Esophagus muscularis mucosa (tissue), 4 donors: Measurements from ENCODE around the gene NRCAM. TPM values are rescaled to one million over a fixed set of nuclear protein-coding genes. Genes with fewer than 3 reads are reported as not detected.

Source experiments
- DNase-seq: peaks from one replicate; pipeline ENCODE4 v3.0.0-alpha.2; 2017; ENCODE audit errors: extremely low spot score
- H3K27ac ChIP-seq, 4 donors: fragments of 200-600 bp; sonication (generic); replicated peaks in 1 of 4; 1 replicate in 3 of 4; 2 replicates in 1 of 4; pipeline ENCODE4 v1.5.1; 2016 to 2019; ENCODE audit warnings: mild to moderate bottlenecking in 1 of 4
- H3K27me3 ChIP-seq, 4 donors: fragments of 200-600 bp; sonication (generic); one replicate each; pipeline versions ENCODE4 v1.5.1 to v1.6.0; 2016 to 2019
- H3K36me3 ChIP-seq, 4 donors: fragments of 200-600 bp; sonication (generic); one replicate each; pipeline ENCODE4 v1.5.1; 2016 to 2019
- H3K4me1 ChIP-seq, 4 donors: fragments of 200-600 bp; sonication (generic); one replicate each; pipeline ENCODE4 v1.5.1; 2016 to 2019
- H3K4me3 ChIP-seq, 4 donors: fragments of 200-600 bp; sonication (generic); 1 replicate in 2 of 4; 2 replicates in 2 of 4; pipeline ENCODE4 v1.5.1; 2016 to 2019; ENCODE audit warnings: mild to moderate bottlenecking in 4 of 4, moderate library complexity in 1 of 4
- H3K9me3 ChIP-seq, 4 donors: fragments of 200-600 bp; sonication (generic); 1 replicate in 3 of 4; 2 replicates in 1 of 4; pipeline ENCODE4 v1.5.1; 2016 to 2019
- CTCF ChIP-seq, 3 experiments: fragments of 200-600 bp in 2 of 3; fragments of 450-650 bp in 1 of 3; sonication (generic) in 2 of 3; IDR thresholded peaks; one replicate each; pipeline ENCODE4 v1.5.1; 2017 to 2019; ENCODE audit warnings: antibody characterized with exemption in 3 of 3, mild to moderate bottlenecking in 2 of 3, moderate library complexity in 1 of 3
- EP300 ChIP-seq: sonication (generic); formaldehyde crosslinking; IDR thresholded peaks from one replicate; pipeline ENCODE4 v1.6.1; 2017; ENCODE audit warnings: antibody characterized with exemption
- POLR2A ChIP-seq: fragments of 450-650 bp; IDR thresholded peaks from one replicate; pipeline ENCODE4 v1.6.1; 2017; ENCODE audit warnings: antibody characterized with exemption, moderate library complexity, mild to moderate bottlenecking, low read depth
- POLR2AphosphoS5 ChIP-seq, 2 donors: sonication (generic); formaldehyde crosslinking; IDR thresholded peaks; one replicate each; pipeline ENCODE4 v1.6.1; 2017; ENCODE audit warnings: antibody characterized with exemption in 2 of 2
- WGBS: methylation state at CpG from one replicate; pipeline ENCODE4 v1.1.5; 2018; 5-methylcytosine and 5-hydroxymethylcytosine counted together
- intact Hi-C: fragments of 100-400 bp; cut with DNase I; formaldehyde crosslinking; loops from one replicate; pipeline ENCODE4 v1.15.1; 2023
- total RNA-seq, 4 donors: library from RNA; depleted of rRNA; stranded (reverse); fragments of >200 nt; gene quantifications; one replicate each; pipeline versions ENCODE4 v1.1.0 to v1.2.1, GENCODE V29; 2016

Gene NRCAM
- total RNA-seq, 4 donors from 2014 or later, result 2.9 to 5.2 (median 3.3) TPM

GRCh38 chr7:108423089-108423989, 32.9 kb downstream of the NRCAM start:
- Histone ChIP-seq H3K27me3 (no peaks in the 10 kb centered on the region), H3K4me1 (no peaks in the 10 kb centered on the region), H3K9me3 (no peaks in the 10 kb centered on the region), H3K27ac (no peak overlapping the region), H3K36me3 (no peaks in the 10 kb centered on the region), H3K4me3 (no peak overlapping the region)
- intact Hi-C loops, result no loop called here
- no peak for DNase-seq
- TF ChIP-seq POLR2AphosphoS5 (IDR thresholded peaks at IDR 0.05) (no peak), POLR2A (no peak)
- 83% methylated on average over 5 of the region's 5 CpGs for WGBS

DNA sequence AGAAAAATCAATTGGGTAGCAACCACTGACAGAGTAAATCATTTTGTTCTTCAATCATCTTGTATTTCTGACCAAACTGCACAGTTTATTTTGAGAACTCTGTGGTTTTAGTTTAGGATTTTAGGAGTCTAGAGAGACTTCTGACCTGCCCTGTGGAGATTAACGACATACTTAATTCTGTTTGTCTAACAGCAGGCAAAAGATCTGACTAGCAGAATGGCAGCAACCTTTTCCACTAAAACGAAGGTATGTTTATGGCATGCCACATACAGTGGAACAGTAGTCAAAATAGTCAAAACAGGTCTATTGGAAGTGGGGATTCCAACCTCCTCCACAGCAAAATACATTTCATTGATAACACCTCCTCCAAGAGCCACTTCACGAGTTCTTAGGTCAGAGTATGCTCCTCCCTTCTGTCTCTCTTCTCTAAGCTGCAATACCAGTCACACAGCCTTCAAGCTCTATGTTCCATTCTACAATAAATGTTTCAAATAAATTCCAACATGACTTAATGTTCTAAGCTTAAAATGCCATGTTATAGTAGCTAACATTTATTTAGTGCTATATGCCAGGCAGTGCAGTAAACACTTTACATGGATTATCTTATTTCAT, 34.4 kb downstream of the NRCAM start:
- DNase-seq, result no peak
- Histone ChIP-seq H3K4me1 (no peaks in the 10 kb centered on the region), H3K36me3 (no peaks in the 10 kb centered on the region), H3K27ac (no peak overlapping the region), H3K9me3 (no peaks in the 10 kb centered on the region), H3K4me3 (no peak overlapping the region), H3K27me3 (no peaks in the 10 kb centered on the region)
- 49% methylated on average over 3 of the region's 3 CpGs for WGBS
- intact Hi-C loops, result no loop called here
- no peak for TF ChIP-seq POLR2AphosphoS5 (IDR thresholded peaks at IDR 0.05)
- TF ChIP-seq CTCF (IDR thresholded peaks at IDR 0.05), result no peak
- TF ChIP-seq EP300, result no peak
- TF ChIP-seq POLR2A, result no peak

GRCh38 chr7:108419961-108420908, 36.0 kb downstream of the NRCAM start:
- TF ChIP-seq EP300 (no peak), POLR2AphosphoS5 (IDR thresholded peaks at IDR 0.05) (no peak), CTCF (IDR thresholded peaks at IDR 0.05) (no peak), POLR2A (no peak)
- H3K27ac ChIP-seq, result no peak overlapping the region
- no peak overlapping the region for H3K4me3 ChIP-seq
- intact Hi-C loops, result no loop called here
- WGBS, result 57% methylated on average over 7 of the region's 7 CpGs
- H3K9me3 ChIP-seq, result no peaks in the 10 kb centered on the region
- H3K36me3 ChIP-seq, result no peaks in the 10 kb centered on the region
- no peak for DNase-seq
- H3K27me3 ChIP-seq, result no peaks in the 10 kb centered on the region
- H3K4me1 ChIP-seq, result no peaks in the 10 kb centered on the region

GRCh38 chr7:108418946-108419345, 37.3 kb downstream of the NRCAM start:
- intact Hi-C loops, result no loop called here
- no peaks in the 10 kb centered on the region for H3K4me1 ChIP-seq
- 62% methylated on average over 7 of the region's 7 CpGs for WGBS
- no peak overlapping the region for H3K27ac ChIP-seq
- H3K27me3 ChIP-seq, result no peaks in the 10 kb centered on the region
- no peaks in the 10 kb centered on the region for H3K9me3 ChIP-seq
- no peak overlapping the region for H3K4me3 ChIP-seq
- DNase-seq, result no peak
- TF ChIP-seq EP300, result no peak
- H3K36me3 ChIP-seq, result no peaks in the 10 kb centered on the region

DNA sequence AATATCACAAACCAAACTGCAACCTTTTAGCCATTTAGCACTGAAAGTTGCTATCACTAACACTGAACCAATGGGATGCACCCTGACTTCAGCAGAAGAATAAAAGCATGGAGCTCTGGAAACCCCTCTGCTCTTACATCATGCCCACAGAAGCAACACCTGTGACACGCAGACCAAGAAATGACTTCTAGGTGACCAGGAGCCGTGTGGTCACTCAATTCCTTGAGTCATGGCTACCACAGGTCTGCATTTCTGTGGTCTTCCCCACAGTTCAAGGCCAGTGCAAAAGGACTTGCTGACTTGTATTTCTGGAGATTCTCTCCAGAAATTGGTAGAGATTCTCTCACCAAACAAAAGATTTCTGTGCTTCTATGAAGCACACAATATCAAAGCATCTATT, 38.3 kb downstream of the NRCAM start:
- H3K36me3 ChIP-seq, result no peaks in the 10 kb centered on the region
- H3K9me3 ChIP-seq, result no peaks in the 10 kb centered on the region
- DNase-seq, result no peak
- H3K27me3 ChIP-seq, result no peaks in the 10 kb centered on the region
- intact Hi-C loops, result no loop called here
- TF ChIP-seq CTCF (IDR thresholded peaks at IDR 0.05), result no peak
- TF ChIP-seq POLR2A, result no peak
- TF ChIP-seq POLR2AphosphoS5 (IDR thresholded peaks at IDR 0.05), result no peak
- TF ChIP-seq EP300, result no peak
- no peaks in the 10 kb centered on the region for H3K4me1 ChIP-seq
- 44% methylated on average over 2 of the region's 2 CpGs for WGBS
- H3K4me3 ChIP-seq, result no peak overlapping the region
- H3K27ac ChIP-seq, result no peak overlapping the region
